NCI-H2081 (cell line): ENCODE data around the gene GRK1.

Experiments used
- DNase-seq, 2 experiments: peaks; one replicate each; lab custom pipeline; 2025; lab: John Stamatoyannopoulos, UW

GRK1 gene

DNA sequence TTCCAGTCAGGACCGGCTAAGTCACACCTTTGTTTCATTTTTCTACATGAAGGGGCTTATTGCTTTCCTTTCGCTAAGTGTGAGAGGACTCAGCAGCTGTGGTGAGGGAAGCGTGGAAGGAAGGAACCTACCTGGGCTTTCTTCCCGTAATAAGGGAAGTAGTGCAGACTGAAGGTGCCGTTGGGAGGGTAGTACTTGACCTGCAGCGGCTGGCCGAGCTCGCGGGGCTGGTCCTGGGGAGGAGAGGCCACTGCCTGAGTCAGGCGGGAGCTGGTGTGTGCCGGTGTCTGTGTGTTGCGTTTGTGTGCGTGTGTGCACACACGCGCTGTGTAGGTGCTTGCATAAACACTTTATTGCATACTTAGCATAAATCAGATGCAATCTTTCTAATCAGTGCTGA is 16.7 kb upstream of the GRK1 start:
- no peak for DNase-seq

DNA sequence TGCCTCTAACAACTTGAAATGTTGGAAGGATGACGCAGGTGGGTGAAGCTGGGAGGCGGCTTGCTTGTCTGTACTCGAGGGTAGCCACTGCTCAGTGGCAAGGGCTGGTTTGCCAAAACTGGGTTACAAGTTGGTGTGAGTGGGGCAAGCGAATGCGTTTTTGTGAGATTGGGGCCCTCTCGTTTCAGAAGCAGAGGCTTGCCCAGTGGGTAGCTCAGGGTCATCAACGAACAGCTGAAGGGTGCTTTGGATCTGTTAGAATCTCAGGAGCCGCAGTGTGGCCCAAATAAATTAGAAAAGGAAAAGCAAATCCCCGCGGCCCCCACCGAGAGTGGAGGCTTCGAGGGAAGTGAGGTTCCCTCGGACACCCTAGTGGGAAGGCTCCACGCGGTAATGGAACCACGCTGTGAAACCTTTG is 16.3 kb upstream of the GRK1 start:
- no peak for DNase-seq

DNA sequence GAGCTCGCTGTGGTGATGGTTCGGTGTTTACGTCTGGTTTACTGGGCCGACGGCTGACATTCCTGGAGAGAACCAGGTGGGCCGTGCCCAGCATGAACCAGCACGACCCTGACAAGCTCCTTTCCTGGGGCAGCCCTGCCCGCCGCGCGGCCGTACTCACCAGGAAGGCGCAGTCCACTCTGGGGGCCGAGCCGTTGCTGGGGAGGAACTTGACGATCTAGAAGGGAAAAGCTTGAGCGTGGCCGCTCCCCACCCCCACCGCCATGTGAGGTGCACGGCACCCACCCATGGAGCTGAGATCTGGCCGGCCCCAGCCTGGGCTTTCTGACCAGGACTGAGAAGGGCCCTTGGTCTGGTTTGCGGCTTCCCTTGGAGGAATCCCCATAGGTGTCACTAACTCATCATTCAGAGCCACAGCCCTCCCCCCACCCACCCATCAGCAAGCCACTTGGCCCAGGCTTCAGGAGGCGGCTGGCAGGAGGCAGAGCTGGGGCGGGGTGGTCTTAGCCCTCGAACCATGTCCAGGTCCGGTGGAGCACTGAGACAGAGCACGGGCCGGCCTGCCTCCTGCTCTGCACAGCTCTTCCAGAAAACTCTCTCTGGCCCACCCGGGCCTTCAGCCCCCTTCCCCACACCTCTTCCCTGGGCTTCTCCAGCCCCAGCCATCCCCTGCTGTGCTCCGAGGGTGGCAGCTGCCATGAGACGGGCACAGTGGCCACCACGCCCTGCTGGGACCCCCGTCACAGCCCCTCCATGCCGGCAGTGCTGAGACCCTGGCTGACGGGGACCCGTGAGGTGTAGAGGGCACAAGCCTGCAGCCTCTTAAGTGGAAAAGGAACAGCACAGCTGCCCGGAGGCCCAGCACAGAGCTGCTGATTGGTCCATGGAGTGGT is 15.3 kb upstream of the GRK1 start:
- no peak for DNase-seq

DNA sequence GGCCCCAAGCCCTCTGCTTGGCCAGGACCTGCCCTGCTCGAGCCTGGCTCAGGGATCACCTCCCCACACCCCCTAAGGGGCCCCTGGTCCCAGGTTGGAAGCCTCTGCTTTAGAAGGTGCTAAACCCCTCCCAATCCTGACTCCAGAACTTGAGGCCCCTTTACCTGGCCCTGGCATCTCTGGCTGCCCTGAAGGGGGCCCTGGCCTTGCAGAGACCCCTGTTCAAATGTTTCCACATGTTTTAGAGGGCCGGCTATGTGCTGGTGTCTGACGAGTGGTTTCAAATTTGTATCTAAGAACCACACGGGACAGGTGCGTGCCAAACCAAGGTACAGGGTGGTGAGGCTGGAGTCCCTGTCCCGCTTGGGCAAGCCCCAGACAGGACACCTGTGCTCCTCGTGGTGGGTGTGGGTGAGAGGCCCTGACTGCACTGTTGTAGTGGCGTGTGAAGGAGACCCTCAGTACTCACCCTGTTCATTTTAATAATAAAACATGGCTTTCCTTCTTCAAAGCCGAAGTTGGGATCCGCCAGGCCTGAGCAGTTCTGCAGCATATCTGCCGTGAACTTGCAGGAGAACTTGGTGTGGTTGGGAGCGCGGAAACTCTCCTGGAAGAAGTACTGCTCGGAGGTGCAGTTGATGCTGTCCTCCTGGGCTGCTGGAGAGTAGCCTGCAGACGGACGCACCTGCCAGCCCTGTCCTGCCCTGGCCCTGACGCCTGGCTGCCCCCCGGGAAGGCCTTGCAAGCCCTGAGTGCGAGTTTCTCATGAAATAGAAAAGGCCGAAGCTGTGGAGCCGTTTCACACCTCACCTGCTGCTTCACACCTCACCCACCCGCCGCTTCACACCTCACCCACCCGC is 14.4 kb upstream of the GRK1 start:
- DNase-seq = no peak

DNA sequence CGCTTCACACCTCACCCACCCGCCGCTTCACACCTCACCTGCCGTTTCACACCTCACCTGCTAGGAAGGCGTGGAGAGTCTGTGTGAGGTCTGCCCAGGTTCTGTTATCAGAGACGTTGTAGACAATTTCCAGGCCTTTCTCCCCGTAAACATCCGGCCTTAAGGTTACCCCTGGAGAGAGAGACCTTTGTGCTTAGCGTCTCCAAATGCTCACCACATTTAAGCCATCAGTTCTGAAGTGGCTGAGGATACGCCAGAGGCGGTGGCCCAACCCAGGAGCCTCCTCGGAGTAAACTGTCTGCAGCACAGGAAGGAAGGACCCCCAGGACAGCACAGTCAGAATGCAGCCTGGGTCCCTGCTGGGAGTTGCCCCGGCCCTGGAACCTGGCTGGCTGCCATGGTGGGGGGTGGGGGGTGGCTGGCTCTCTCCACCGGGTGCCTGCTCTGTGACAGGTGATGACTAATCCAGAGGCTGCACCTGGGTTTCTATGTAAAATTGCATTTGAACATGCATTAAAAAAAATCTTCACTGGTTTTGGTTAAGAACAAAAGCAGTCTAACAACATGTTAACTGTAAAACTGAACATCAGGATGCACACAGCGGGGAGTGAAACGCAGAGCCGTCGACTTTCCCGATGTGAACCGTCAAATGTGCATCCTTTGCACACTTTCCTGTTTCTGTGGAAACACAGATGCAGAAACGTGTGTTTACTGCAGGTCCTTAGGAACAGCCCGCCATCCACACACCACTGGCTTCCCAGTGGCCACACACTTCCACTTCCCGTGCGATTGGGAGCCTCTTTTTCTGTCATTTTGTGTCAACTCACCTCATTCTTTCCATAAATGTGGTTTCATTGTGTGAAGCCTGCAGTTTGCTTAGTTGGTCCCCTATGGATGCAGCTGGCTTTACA is 13.5 kb upstream of the GRK1 start:
- peak; percentile 61 to 81 for DNase-seq

DNA sequence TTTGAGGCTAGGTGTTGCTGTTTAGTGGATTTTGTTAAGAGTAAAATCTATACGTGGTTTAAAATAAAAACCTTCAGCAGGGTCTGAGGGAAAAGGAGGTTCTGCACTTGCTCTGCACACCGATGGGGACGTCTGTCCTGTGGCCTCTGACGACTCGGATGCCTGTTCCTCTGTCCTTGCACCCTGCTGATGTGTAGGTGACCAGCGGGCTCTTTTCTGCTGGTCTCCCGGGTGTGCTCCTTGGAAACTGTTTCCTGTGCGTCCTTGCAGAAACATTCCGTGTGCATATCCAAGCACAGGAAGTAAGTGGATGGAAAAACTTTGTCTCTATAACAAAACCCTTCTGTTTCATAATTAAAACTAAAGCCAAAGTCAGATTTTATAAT is 12.9 kb upstream of the GRK1 start:
- peak in 1 of 2 experiments; percentile 37 for DNase-seq

DNA sequence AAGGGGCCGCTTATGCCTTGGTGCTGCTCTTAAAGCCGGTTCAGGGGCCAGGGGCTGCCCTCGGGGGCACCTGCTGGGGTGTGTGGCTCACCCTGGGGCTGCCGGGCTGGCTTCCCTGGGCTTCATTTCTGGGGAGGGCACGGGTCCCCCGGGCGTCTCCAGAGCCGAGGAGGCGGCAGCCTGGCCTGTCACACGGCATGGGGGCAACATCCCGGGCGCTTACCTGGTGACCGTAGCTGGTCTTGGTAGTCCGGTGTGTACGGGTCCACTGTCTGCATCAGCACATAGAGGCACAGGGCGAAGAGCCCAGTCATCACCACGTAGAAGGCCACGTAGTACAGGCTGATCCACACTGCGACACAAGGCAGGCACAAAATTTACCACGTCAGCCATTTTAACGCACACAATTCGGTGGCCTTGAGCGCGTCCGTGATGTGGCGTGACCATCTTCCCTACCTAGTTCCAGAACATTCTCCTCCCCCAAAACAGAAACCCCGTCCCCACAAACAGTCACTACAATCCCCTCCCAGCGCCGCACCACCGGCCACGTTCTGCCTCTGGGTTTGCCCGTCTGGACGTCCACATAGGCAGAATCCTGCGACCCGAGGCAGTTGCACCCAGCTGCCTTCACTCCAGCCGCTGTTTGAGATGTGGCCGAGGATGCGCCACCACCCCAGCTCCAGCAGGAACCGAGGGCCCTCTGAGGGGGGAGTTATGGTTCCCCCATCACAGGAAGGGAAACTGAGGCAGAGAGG is 12.3 kb upstream of the GRK1 start:
- no peak for DNase-seq

DNA sequence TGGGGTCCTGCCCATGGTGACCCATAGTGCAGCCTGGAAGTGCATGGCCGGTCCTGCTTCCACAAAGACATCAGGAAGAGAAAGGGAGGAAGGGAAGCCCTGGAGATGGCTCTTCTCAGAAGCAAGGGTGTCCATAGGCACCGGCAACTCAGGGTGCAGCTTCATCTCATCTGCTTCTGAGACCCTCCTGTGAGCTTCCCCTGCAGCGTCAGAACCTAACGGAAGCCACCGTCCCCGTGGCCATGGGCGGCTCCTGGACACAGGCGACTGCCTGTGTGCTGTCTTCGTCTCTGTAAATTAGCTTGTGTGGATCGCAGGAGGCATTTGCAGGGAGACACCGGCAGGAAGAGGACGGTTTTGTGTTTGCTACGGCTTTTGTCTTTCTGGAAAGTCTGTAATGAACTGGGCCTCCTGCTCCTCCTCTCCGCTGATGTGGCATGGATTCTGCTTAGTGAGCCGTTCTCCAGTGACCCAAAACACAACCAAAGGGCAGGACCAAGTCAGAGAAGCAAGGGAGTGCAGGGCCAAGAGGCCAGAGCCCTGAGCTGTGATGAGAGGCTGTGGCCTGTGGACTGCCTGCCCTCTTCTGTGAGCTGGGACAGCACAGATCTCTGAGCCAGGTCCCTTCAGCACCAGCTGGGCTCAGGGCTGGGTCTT is 11.5 kb upstream of the GRK1 start:
- no peak for DNase-seq

DNA sequence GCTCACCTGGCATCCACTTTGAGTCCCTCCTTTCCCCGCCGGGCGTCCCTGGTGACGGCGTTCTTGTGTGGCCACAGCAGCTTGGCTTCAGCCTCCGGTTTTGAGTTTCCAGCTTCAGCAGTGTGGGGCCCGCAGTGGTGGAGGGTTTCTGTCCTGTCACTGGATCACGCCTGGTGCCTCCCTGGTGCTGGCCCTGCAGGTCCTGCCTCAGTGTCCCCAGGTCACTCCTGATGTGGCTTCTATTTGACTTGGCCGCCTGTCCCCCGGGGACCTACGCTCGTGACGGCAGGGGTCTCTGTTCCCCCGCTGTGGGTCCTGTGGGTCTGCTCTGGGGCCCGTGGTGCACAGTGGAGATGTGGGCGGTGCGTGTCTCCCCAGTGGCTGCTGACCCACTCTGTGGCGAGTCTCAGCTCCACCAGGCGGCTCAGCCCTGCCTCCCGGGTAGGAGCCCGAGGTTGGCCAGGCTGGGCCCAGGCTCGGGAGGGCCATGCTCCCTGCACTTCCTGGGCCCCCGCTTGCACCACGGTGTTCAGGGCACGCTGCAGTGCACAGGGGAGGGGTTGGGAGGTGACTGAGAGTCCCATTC is 10.9 kb upstream of the GRK1 start:
- DNase-seq = no peak

DNA sequence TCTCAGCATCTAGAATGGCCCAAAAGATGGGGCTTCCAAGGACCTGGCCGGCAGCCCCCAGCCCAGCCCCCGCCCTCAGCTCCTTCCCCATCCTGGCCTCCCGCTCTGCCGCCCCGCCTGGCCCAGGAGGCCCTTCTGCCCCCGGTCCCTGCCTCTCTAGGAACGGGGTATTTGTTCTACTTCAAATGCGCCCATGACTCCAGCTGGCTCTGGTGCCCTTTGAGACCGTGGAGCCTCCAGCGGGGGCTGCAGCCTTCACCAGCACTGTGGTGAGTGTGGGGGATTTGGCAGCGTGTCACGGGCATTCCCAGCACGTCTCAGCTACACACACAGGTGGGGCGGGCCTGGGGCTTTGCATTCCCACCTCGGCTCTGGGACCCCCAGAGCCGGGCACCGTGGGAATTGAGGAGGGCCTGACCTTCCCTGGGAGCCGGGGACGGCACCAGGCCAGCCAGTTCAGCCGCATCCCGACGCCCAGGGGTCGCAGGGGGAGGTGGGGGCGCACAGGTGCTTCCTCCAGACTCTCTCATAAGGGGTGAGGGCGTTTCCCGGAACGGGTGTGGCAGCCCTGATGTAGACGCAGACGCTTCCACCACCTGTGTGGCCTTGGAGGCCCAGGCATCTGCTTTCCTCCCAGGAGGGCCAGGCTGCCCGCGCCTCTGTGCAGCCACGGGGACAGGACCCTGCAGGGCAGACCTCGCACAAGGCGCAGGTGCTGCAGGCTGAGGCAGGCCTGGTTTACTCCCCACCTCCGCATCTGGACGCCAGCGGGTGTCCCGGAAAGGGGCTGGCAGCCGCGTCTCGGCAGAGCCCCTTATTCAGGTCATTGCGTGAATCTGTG is 10.0 kb upstream of the GRK1 start:
- DNase-seq = no peak

DNA sequence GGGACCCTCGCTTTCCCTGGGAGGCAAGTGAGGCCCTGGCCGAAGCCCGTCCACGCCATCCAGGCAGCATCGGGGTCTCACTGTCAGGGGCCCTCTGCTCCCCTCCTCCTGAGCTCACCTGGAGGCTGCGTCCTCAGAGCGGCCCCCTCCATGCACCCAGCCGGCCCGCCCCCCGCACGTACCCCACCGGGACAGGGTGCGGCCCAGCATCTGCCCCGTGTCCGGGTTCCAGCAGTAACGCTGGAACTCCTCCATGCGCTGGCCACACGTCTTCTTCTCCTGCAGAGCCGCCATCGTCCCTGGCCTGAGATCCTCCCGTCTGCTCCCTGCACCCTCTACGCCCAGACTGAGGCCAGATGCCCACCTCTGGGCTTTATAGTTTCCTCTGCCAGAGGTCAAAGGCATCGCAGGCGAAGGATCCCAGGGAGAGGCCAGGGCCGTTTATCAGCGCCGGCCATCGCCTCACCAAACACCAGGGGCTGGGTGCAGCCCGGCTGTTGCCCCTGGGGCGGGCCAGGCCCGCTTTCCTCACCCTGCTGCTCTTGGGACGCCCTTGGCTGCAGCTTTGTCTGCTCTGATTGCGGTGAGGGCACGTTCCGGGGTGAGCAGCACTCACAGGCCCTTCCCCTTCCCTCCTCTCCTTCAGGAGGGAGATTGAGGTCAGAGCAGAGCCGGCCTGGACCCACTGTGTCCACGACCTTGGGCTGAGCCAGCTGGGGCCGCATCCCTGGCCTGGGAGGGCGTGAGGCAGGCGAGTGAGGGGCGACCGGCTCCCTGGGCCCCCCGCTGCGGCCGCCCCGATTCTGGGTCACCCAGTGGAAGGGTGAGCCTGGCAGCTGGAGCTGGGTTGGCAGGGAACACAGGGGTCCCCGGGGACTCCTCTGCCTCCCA is 8.9 kb upstream of the GRK1 start, which contains the start of gene ATP4B:
ATP4B (minus strand) TSS at position 348 of the 891 bp plus-strand sequence; CDS start at position 294, 54 bp downstream.
- no peak for DNase-seq

DNA sequence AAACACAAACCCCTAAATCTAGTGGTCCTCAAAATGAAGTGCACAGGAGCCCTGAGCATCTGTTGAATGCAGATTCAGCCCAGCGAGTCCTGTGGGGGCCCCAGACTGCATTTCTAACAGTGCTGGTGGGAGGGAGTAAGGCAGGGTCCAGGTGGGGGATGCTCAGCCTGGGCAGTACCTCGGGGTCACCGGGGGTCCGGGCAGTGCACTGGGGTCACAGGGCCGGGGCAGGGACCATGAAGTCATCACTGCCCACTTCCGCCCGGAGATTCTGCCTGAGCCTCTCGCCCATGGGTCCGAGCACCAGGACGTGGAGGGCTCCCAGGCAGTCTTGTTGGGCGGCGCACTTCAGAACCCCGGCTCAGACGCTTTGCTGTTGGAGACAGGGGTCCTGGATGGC is 8.2 kb upstream of the GRK1 start:
- DNase-seq = no peak

DNA sequence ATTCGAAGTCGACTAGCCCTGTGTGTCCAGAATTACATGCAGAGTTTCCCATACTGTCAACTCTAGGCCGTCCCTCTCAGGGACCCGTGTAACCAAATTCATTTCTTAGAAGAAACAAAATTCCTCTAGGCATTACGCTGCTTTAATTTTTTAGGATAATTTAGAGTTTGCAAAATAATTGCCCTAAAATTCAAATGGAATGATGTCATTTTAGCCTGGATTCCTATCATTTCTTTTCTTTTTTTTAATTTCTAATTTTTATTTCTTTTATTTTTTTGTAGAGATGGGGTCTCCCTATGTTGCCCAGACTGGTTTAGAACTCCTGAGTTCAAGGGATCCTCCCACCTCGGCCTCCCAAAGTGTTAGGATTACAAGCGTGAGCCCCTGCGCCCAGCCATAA is 7.7 kb upstream of the GRK1 start:
- DNase-seq = no peak

DNA sequence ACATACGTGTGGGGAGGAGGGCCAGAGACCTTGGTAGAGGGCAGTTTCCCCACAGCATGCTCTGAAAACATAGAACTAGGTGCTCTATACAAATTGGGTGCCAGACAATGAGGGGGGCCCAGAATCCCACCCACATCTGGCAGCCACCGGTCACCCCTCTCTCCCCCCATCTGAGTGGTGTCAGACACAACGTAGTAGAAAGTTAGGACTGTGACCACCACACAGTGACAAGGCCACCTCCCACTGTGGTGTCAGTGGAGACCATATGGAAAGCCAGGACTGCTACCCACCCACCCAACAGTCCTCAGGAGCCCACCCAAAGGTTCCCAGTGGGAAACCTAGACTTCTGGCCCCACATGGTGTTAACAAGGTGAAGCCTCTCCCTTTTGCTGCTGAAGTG is 7.0 kb upstream of the GRK1 start:
- DNase-seq = no peak

DNA sequence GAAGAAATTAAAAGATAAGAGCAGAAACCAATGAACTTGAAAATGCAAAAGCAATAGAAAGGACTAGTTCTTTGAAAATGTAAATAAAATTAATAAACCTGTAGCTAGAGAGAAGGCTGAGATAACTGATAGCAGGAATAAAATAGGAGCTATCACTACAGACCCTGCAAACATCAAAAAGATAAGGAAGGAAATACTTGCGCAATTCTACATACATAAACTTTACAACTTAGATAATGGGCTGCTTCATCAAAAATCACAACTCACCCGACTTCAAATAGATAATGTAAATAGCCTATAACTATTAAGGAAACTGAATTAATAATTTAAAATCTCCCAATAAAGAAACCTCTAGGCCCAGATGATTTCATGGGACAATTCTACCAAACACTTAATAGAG is 5.5 kb upstream of the GRK1 start:
- no peak for DNase-seq

DNA sequence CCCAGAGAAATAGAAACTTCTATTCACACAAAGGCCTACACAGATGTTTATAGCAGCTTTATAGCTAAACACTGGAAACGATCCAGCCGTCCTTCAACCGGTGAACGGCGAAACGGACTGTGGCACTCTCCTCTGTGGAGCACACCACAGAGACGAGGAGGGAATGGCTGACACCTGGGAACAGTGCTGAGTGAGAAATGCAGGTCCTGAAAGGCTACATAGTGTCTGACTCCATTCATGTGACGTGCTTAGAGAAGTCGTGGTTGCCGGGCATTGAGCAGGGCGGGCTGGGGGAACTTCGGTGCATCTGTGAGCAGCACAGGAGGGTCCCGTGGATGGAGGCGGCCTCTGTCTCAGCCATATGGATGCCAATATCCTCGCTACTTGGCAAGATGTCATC is 3.1 kb upstream of the GRK1 start:
- no peak for DNase-seq

DNA sequence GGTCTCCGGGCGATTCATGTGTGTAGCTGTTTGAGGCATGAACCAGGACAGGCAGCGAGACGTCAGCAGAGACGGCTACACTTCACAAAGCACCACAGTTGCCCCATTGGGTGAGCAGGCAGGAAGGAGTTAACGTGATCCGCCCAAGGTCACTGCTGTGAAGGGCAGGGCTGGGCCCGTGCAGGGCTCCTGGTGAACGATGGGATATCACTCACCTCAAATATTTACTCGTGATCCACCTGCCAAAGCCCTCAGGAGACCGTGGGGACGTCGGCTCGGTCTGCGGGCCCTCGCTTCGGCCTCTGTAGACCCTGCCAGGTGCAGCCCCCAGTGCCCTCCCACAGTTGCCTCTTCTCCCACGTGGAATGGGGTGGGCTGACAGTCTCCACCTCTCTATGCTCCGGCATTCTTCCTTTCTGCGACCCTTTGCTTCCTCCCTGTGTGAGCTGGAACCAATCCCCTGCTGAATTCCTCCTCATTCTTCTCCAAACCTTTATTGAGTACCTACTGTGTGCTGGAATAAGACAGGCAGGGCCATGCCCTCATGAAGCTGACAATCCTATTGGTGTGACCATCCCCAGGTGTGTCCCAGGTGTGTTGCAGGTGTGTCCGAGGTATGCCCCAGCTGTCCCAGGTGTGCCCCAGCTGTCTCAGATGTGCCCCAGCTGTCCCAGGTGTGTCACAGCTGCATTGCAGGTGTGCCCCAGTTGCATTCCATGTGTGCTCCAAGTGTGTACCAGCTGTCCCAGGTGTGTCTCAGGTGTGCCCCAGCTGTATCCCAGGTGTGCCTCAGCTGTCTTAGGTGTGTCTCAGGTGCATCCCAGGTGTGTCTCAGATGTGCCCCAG is 2.0 kb upstream of the GRK1 start:
- DNase-seq = no peak
